Spinal cord (tissue), 10 donors: Measurements from ENCODE around the gene EPHA3. TPM values are rescaled to one million over a fixed set of nuclear protein-coding genes. Genes with fewer than 3 reads are reported as not detected.

Experiments
- DNase-seq, 6 donors: peaks; one replicate each; pipeline versions ENCODE4 v3.0.0 to v3.0.0-alpha.2; 2013 to 2015; ENCODE audit warnings: low spot score in 6 of 6, low read depth in 4 of 6
- H3K27ac ChIP-seq: one replicate; pipeline ENCODE4 v1.5.1; 2013; ENCODE audit warnings: low read depth, low read length, control low read depth
- H3K27me3 ChIP-seq: one replicate; pipeline ENCODE4 v1.6.1; 2013; ENCODE audit warnings: low read length; ENCODE audit not compliant: control insufficient read depth, insufficient read depth
- H3K36me3 ChIP-seq: one replicate; pipeline ENCODE4 v1.6.1; 2013; ENCODE audit warnings: low read length; ENCODE audit not compliant: control insufficient read depth, insufficient read depth
- H3K4me1 ChIP-seq: one replicate; pipeline ENCODE4 v1.6.1; 2013; ENCODE audit warnings: low read length; ENCODE audit not compliant: control insufficient read depth, insufficient read depth
- H3K4me3 ChIP-seq: one replicate; pipeline ENCODE4 v1.5.1; 2013; ENCODE audit warnings: low read depth, low read length, control low read depth
- H3K9me3 ChIP-seq: one replicate; pipeline ENCODE4 v1.6.1; 2013; ENCODE audit warnings: low read length; ENCODE audit not compliant: control insufficient read depth, insufficient read depth
- WGBS: methylation state at CpG from one replicate; pipeline ENCODE4 v1.1.5; 2013; ENCODE audit warnings: missing lambda C conversion rate; ENCODE audit not compliant: insufficient coverage; 5-methylcytosine and 5-hydroxymethylcytosine counted together
- polyA plus RNA-seq, 2 donors: library from polyadenylated mRNA; unstranded; fragments of 120-200 nt; gene quantifications; one replicate each; pipeline ENCODE4 v1.2.1, GENCODE V29; 2013; ENCODE audit not compliant: insufficient read length in 2 of 2
- total RNA-seq, 2 donors: library from RNA; depleted of rRNA in 1 of 2; stranded (reverse); fragments of 120-200 nt in 1 of 2; fragments of >200 nt in 1 of 2; gene quantifications; one replicate each; pipeline versions ENCODE4 v1.2.3 to v1.2.4, GENCODE V29; 2013 to 2014
- donor health status: healthy.

The EPHA3 gene
- total and polyA plus RNA-seq, 4 donors, result 10.5 to 44.6 (median 28.6) TPM

GRCh38 chr3:89360156-89360555, 252.7 kb downstream of the EPHA3 start:
- Histone ChIP-seq H3K36me3 (no peaks in the 10 kb centered on the region), H3K9me3 (no peaks in the 10 kb centered on the region), H3K4me1 (no peaks in the 10 kb centered on the region), H3K27me3 (peaks cover under 1% of the 10 kb centered on the region), H3K4me3 (no peak overlapping the region), H3K27ac (no peak overlapping the region)
- DNase-seq, result no peak
- WGBS, result 92% methylated on average over 1 of the region's 1 CpG

- H3K4me3 ChIP-seq, result no peak overlapping the region
- H3K36me3 ChIP-seq, result no peaks in the 10 kb centered on the region
- no peaks in the 10 kb centered on the region for H3K4me1 ChIP-seq
- no peak for DNase-seq
- peaks cover 2% of the 10 kb centered on the region for H3K27me3 ChIP-seq
- H3K27ac ChIP-seq, result no peak overlapping the region
- 100% methylated on average over 1 of the region's 1 CpG for WGBS
- no peaks in the 10 kb centered on the region for H3K9me3 ChIP-seq
These were observed 255.1 kb downstream of the EPHA3 start for GRCh38 chr3:89362496-89362895.

GRCh38 chr3:89363171-89363570, 255.8 kb downstream of the EPHA3 start:
- Histone ChIP-seq H3K4me3 (no peak overlapping the region), H3K4me1 (no peaks in the 10 kb centered on the region), H3K36me3 (no peaks in the 10 kb centered on the region), H3K9me3 (no peaks in the 10 kb centered on the region), H3K27me3 (peaks cover 2% of the 10 kb centered on the region), H3K27ac (no peak overlapping the region)
- 60% methylated on average over 1 of the region's 3 CpGs for WGBS
- DNase-seq, result no peak

GRCh38 chr3:89364314-89364713, 256.9 kb downstream of the EPHA3 start:
- Histone ChIP-seq H3K36me3 (no peaks in the 10 kb centered on the region), H3K4me1 (no peaks in the 10 kb centered on the region), H3K9me3 (no peaks in the 10 kb centered on the region), H3K27me3 (peaks cover 2% of the 10 kb centered on the region), H3K27ac (no peak overlapping the region), H3K4me3 (no peak overlapping the region)
- DNase-seq, result no peak

GRCh38 chr3:89367166-89367565, 259.7 kb downstream of the EPHA3 start:
- no peak for DNase-seq
- H3K4me3 ChIP-seq, result no peak overlapping the region
- H3K27me3 ChIP-seq, result peaks cover 2% of the 10 kb centered on the region
- no peaks in the 10 kb centered on the region for H3K9me3 ChIP-seq
- H3K27ac ChIP-seq, result no peak overlapping the region
- 87% methylated on average over 3 of the region's 3 CpGs for WGBS
- no peaks in the 10 kb centered on the region for H3K36me3 ChIP-seq
- no peaks in the 10 kb centered on the region for H3K4me1 ChIP-seq

- Histone ChIP-seq H3K27ac (no peak overlapping the region), H3K36me3 (no peaks in the 10 kb centered on the region), H3K4me3 (no peak overlapping the region), H3K9me3 (no peaks in the 10 kb centered on the region), H3K4me1 (no peaks in the 10 kb centered on the region), H3K27me3 (peaks cover 2% of the 10 kb centered on the region)
- no peak for DNase-seq
- no CpG with 5 or more reads among the region's 3 CpGs for WGBS
These were observed 261.4 kb downstream of the EPHA3 start for GRCh38 chr3:89368846-89369245.

GRCh38 chr3:89372456-89372855, 265.0 kb downstream of the EPHA3 start:
- no peaks in the 10 kb centered on the region for H3K9me3 ChIP-seq
- H3K36me3 ChIP-seq, result no peaks in the 10 kb centered on the region
- H3K27ac ChIP-seq, result no peak overlapping the region
- peak in 1 of 6 donors; percentile 78 for DNase-seq
- H3K27me3 ChIP-seq, result no peaks in the 10 kb centered on the region
- WGBS, result no CpG with 5 or more reads among the region's 1 CpG
- no peak overlapping the region for H3K4me3 ChIP-seq
- H3K4me1 ChIP-seq, result no peaks in the 10 kb centered on the region

GRCh38 chr3:89373434-89373833, 266.0 kb downstream of the EPHA3 start:
- no peaks in the 10 kb centered on the region for H3K9me3 ChIP-seq
- H3K27me3 ChIP-seq, result no peaks in the 10 kb centered on the region
- no peaks in the 10 kb centered on the region for H3K36me3 ChIP-seq
- no peak overlapping the region for H3K27ac ChIP-seq
- H3K4me1 ChIP-seq, result no peaks in the 10 kb centered on the region
- no peak for DNase-seq
- no peak overlapping the region for H3K4me3 ChIP-seq

- Histone ChIP-seq H3K4me3 (no peak overlapping the region), H3K9me3 (no peaks in the 10 kb centered on the region), H3K27me3 (no peaks in the 10 kb centered on the region), H3K36me3 (no peaks in the 10 kb centered on the region), H3K4me1 (no peaks in the 10 kb centered on the region), H3K27ac (no peak overlapping the region)
- WGBS, result no CpG with 5 or more reads among the region's 1 CpG
- no peak for DNase-seq
These were observed 268.0 kb downstream of the EPHA3 start for GRCh38 chr3:89375451-89375850.

GRCh38 chr3:89380016-89380415, 272.6 kb downstream of the EPHA3 start:
- no CpG with 5 or more reads among the region's 4 CpGs for WGBS
- DNase-seq, result no peak
- no peak overlapping the region for H3K27ac ChIP-seq

More at GRCh38 chr3:89380016-89380415, 272.6 kb downstream of the EPHA3 start:
- no peak overlapping the region for H3K4me3 ChIP-seq
- H3K27me3 ChIP-seq, result no peaks in the 10 kb centered on the region
- no peaks in the 10 kb centered on the region for H3K9me3 ChIP-seq
- H3K4me1 ChIP-seq, result no peaks in the 10 kb centered on the region
- no peaks in the 10 kb centered on the region for H3K36me3 ChIP-seq
